Mucosa of descending colon (tissue), 3 donors: ENCODE data around the gene CFH. TPM values are rescaled to one million over a fixed set of nuclear protein-coding genes. Genes with fewer than 3 reads are reported as not detected.

Source experiments
- ATAC-seq: fragments of 200-7000 bp; cut with Tn5 transposase; one replicate; pipeline ENCODE4 v1.9.1; 2020; ENCODE audit warnings: mild to moderate bottlenecking, moderate library complexity
- DNase-seq, 3 donors: peaks; one replicate each; pipeline ENCODE4 v3.0.0-alpha.2; 2020
- H3K36me3 ChIP-seq: fragments of 200-600 bp; one replicate; pipeline ENCODE4 v1.8.0; 2021; ENCODE audit warnings: low read depth, mild to moderate bottlenecking
- H3K4me1 ChIP-seq: fragments of 200-600 bp; one replicate; pipeline ENCODE4 v1.8.0; 2021; ENCODE audit warnings: low read depth, mild to moderate bottlenecking
- H3K4me3 ChIP-seq: fragments of 200-600 bp; one replicate; pipeline ENCODE4 v1.8.0; 2021; ENCODE audit warnings: mild to moderate bottlenecking
- H3K9me3 ChIP-seq: fragments of 200-600 bp; one replicate; pipeline ENCODE4 v1.8.0; 2021; ENCODE audit warnings: mild to moderate bottlenecking
- intact Hi-C, 2 donors: fragments of 100-400 bp; cut with DNase I in 1 of 2; cut with micrococcal nuclease in 1 of 2; formaldehyde crosslinking; loops; one replicate each; pipeline versions ENCODE4 v1.11.0 to v1.11.1; 2022; cut with DNase I, micrococcal nuclease
- total RNA-seq, 3 donors: library from RNA; stranded (reverse); fragmentation: NEBNext Ultra II Directional in 2 of 3; extraction: Animal tissue kit (Norgen Biotek cat#: 25700) in 2 of 3; gene quantifications; one replicate each; pipeline versions ENCODE4 v1.2.1 to v1.2.4, GENCODE V29; 2021 to 2023
- TF ChIP-seq, protein P1 (sequence below): fragments of 200-600 bp; IDR thresholded peaks from one replicate; pipeline ENCODE4 v1.8.0; 2022; ENCODE audit warnings: antibody characterized with exemption, mild to moderate bottlenecking
- donor health status: DM: no; HTN: no; CAD: no; lungs with moderate emphysema.
- donor health status: DM: no; HTN: no; CAD: no.
- donor health status: DM: no; HTN: yes; CAD: no.

Gene CFH
- total RNA-seq, 3 donors from 2014 or later, result 12.7 to 37.0 (median 24.5) TPM

DNA sequence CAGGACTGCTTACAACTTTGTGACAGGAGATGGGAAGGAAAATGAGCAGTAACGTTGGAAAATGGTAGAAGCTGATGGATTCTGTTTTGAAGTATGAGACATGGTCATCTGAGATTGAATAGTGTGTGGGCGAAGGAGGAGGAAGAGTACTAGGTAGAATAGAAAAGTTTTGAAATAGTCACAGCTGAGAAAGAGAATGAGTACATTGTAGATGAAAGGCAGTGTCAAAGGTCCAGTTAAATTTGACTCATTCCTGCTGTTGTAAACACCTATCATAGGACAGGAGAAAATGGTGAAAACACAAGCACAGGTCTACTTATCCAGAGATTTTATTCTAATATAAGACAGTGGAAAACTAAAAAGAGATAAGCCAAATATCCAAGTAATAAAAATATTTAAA lies 66.0 kb downstream of the CFH start:
- ATAC-seq (no peak), DNase-seq (no peak)
- Histone ChIP-seq H3K4me1 (no peaks in the 10 kb centered on the region), H3K4me3 (no peak overlapping the region), H3K9me3 (no peaks in the 10 kb centered on the region), H3K36me3 (no peaks in the 10 kb centered on the region)
- intact Hi-C loops, result no loop called here
- TF ChIP-seq, protein P1, sequence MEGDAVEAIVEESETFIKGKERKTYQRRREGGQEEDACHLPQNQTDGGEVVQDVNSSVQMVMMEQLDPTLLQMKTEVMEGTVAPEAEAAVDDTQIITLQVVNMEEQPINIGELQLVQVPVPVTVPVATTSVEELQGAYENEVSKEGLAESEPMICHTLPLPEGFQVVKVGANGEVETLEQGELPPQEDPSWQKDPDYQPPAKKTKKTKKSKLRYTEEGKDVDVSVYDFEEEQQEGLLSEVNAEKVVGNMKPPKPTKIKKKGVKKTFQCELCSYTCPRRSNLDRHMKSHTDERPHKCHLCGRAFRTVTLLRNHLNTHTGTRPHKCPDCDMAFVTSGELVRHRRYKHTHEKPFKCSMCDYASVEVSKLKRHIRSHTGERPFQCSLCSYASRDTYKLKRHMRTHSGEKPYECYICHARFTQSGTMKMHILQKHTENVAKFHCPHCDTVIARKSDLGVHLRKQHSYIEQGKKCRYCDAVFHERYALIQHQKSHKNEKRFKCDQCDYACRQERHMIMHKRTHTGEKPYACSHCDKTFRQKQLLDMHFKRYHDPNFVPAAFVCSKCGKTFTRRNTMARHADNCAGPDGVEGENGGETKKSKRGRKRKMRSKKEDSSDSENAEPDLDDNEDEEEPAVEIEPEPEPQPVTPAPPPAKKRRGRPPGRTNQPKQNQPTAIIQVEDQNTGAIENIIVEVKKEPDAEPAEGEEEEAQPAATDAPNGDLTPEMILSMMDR, result no peak

DNA sequence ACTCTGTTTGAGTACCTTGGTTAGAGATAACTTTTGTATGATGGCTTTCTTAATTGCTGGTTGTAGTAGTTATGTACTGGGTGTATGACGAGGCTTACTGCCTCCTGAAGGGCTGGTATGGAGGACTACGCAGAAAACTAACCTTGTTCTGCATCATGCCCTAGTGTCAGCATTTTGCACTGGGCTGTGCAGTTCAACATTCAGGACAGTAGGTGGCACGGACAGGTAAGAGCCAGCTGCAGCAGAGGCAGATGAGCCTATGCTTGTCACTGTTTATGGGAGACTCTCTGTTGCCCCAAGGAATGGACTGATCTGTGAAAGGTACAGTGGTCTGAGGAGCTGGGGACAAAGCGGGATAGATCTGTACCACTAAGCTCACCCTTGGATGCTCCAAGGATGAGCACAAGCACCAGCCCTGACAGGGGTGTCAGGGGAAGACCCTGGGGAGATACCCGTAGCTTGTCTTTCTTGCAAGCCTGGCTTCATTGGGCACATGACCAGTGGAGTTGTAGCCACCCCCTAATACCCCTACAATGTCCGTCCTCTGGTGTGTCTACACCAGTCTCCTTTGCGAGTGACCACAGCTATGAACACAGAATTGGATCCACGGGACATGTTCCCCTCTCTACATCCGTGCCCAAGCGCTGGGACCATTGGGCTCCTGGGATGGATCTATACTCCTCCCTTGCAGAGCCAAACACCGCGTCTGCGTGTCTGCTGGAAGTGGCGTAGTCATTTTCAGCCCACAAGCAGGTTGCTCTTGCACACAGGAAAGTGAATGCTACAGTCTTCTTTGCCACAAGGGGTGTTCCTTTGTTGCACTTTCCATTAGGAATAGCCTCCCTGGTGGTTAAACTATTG lies 71.7 kb downstream of the CFH start:
- ATAC-seq (peak; percentile 46), DNase-seq (peak in 2 of 3 donors; percentile 36 to 60)
- H3K4me3 ChIP-seq, result no peak overlapping the region

DNA sequence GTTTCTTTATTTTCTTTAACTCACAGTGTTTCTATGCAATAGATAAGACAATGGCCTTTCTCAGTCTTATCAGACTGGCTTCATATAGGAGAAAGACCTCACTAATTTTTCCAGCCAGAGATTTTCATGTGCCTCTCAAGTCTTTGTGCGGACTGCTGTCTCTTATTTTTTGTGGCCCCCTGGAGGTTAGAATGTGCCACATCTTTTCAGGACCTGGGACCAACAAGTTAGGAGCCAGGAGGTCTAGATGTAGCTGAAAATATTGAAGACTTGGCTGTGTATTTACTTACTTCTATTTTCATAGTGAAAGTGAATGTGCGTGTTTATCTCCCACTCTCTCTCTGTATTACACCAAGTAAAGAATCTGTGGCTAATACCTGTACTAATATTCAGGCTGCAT lies 80.7 kb downstream of the CFH start:
- no peak for ATAC-seq

More for the DNA sequence above, 71.7 kb downstream of the CFH start:
- no peaks in the 10 kb centered on the region for H3K4me1 ChIP-seq
- intact Hi-C loops, result no loop called here
- no peaks in the 10 kb centered on the region for H3K36me3 ChIP-seq
- no peaks in the 10 kb centered on the region for H3K9me3 ChIP-seq
- TF ChIP-seq, protein P1, result no peak

DNA sequence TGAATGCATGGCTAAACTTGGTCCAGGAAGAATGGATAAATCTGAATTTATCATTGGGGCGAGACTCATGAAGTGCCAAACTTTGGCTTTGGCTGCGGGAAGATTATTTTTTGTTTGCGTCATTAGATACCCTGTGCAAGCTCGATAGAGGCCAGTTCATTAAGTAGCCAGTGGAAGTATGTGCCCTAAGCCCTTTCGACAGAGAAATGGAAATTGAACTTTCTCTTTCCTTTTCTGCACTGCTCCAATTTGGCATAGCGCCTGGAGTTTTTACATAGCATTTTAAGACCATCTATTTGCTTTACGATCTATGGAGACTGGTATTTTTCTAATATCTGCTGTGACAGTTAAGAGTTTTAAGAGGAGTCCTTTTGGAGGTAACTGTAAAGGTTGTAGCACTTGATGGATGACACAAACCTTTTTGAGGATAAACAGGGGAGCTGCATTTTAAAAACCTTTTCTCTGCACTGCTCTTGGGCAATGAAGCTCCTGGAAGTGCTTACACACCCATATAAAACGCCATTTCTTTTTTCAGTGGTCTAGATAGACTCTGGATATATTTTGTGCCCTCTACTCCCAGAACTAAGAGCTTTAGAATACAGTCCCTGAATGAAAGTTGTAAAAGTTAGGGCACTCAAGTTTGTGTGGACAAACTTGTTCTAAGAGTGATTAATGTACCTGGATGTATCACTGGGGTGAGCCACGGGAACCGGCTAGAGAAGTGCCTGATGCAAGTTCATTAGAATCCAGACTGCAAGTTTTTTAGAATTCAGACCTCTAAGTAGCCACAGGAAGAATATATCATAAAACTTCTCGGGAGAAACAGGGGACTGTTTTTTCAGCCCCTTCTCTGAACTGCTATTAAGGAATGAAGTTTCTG lies 81.5 kb downstream of the CFH start:
- TF ChIP-seq, protein P1, result no peak
- ATAC-seq, result no peak
- no peak overlapping the region for H3K4me3 ChIP-seq
- DNase-seq, result no peak
- intact Hi-C loops, result no loop called here
- no peaks in the 10 kb centered on the region for H3K4me1 ChIP-seq
- peaks cover 3% of the 10 kb centered on the region for H3K9me3 ChIP-seq
- no peaks in the 10 kb centered on the region for H3K36me3 ChIP-seq

More for the DNA sequence above, 80.7 kb downstream of the CFH start:
- Histone ChIP-seq H3K4me3 (no peak overlapping the region), H3K9me3 (no peaks in the 10 kb centered on the region), H3K4me1 (no peaks in the 10 kb centered on the region), H3K36me3 (no peaks in the 10 kb centered on the region)
- no peak for DNase-seq
- intact Hi-C loops, result no loop called here
- TF ChIP-seq, protein P1, result no peak

DNA sequence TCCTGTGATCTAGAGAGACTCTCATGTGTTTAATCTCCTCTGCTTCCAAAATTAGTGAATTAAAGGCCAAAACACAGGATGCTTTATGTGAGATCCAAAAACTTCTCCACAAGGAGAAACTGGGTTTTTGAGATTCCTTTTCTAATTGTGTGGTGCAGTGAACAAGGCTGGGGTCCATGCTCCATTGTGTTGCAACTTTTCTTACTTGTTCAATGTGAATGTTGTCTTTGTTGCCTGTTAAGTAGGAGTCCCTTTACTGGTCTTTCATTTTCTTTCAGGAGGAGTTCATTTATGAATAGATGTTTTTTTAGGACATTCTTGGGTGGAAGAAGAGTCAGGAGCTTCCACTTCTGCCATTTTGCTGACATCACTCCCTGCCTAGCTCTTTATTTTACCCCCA lies 82.2 kb downstream of the CFH start:
- TF ChIP-seq, protein P1, result no peak
- DNase-seq, result no peak
- Histone ChIP-seq H3K4me3 (no peak overlapping the region), H3K36me3 (no peaks in the 10 kb centered on the region), H3K9me3 (peaks cover 10% of the 10 kb centered on the region), H3K4me1 (no peaks in the 10 kb centered on the region)
- ATAC-seq, result no peak
- intact Hi-C loops, result no loop called here
